Testis (tissue), 3 donors: ENCODE data around the gene OR2D3. TPM values are rescaled to one million over a fixed set of nuclear protein-coding genes. Genes with fewer than 3 reads are reported as not detected.
"Not testable (repeated sequence)": the region's sequence is repeated elsewhere in the genome, so short reads cannot be mapped to it uniquely, and the experiment has no call there.

Source experiments
- DNase-seq: peaks from one replicate; pipeline ENCODE4 v3.0.0-alpha.2; 2019
- H3K27ac ChIP-seq, 2 donors: fragments of 200-600 bp; sonication (generic); one replicate each; pipeline ENCODE4 v1.5.1; 2019
- H3K27me3 ChIP-seq: fragments of 200-600 bp; sonication (generic); one replicate; pipeline ENCODE4 v1.5.1; 2019
- H3K36me3 ChIP-seq: fragments of 200-600 bp; sonication (generic); one replicate; pipeline ENCODE4 v1.5.1; 2017; ENCODE audit warnings: low read depth; ENCODE audit errors: missing control alignments
- H3K4me1 ChIP-seq: fragments of 200-600 bp; sonication (generic); one replicate; pipeline ENCODE4 v1.5.1; 2019
- H3K4me3 ChIP-seq, 2 donors: fragments of 200-600 bp; sonication (generic); one replicate each; pipeline ENCODE4 v1.5.1; 2017 to 2019
- H3K9me3 ChIP-seq: fragments of 200-600 bp; sonication (generic); one replicate; pipeline ENCODE4 v1.5.1; 2017
- POLR2A ChIP-seq: fragments of 450-650 bp; IDR thresholded peaks from one replicate; pipeline ENCODE4 v1.6.1; 2017; ENCODE audit warnings: antibody characterized with exemption, mild to moderate bottlenecking, moderate library complexity
- WGBS, 2 donors: methylation state at CpG; one replicate each; pipeline ENCODE4 v1.1.5; 2018; 5-methylcytosine and 5-hydroxymethylcytosine counted together
- intact Hi-C: fragments of 100-400 bp; cut with DNase I; formaldehyde crosslinking; loops from one replicate; pipeline ENCODE4 v1.15.1; 2023; ENCODE audit warnings: low total_unique reads
- polyA plus RNA-seq: library from polyadenylated mRNA; stranded (reverse); fragments of 350-450 nt; fragmentation: Illumina TruSeq; extraction: RNeasy Lipid Tissue Mini Kit (QIAGEN cat#74804); gene quantifications from one replicate; pipeline ENCODE4 v1.2.3, GENCODE V29; 2014; ENCODE audit warnings: low read depth, low replicate concordance; ENCODE audit not compliant: insufficient read depth
- total RNA-seq, 2 donors: library from RNA; depleted of rRNA; stranded (reverse); fragments of >200 nt; gene quantifications; one replicate each; pipeline ENCODE4 v1.2.3, GENCODE V29; 2016
- TF ChIP-seq, protein P1 (sequence below), 3 experiments: fragments of 450-650 bp in 2 of 3; fragments of 200-600 bp in 1 of 3; sonication (generic) in 1 of 3; IDR thresholded peaks; one replicate each; pipeline ENCODE4 v1.5.1; 2016 to 2019; ENCODE audit warnings: antibody characterized with exemption in 3 of 3, mild to moderate bottlenecking in 2 of 3, moderate library complexity in 1 of 3

Gene OR2D3
- total and polyA plus RNA-seq, 3 donors from 2014 or later = not detected

DNA sequence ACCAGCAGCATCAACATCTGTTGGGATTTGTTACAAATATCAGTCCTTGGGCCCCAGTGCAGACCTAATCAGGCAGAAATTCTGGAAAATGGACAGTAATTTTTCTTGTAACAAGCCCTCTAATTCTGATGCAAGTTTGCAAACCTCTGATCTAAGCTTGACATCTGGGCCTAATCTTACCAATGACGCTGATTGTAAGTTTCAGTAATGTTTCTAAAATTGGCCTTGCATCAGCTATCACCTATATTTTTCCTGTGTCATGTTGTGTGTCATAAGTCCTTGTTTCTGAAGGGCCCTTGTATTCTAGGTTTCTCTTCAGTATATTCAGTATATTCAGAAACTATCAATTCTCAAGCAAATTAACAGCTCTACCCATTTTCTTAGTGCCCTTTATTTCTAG is 41.9 kb downstream of the OR2D3 start:
- DNase-seq = no peak
- Histone ChIP-seq H3K36me3 (no peaks in the 10 kb centered on the region), H3K27ac (no peak overlapping the region), H3K4me3 (no peak overlapping the region), H3K9me3 (no peaks in the 10 kb centered on the region), H3K27me3 (no peaks in the 10 kb centered on the region), H3K4me1 (no peaks in the 10 kb centered on the region)
- TF ChIP-seq, protein P1, sequence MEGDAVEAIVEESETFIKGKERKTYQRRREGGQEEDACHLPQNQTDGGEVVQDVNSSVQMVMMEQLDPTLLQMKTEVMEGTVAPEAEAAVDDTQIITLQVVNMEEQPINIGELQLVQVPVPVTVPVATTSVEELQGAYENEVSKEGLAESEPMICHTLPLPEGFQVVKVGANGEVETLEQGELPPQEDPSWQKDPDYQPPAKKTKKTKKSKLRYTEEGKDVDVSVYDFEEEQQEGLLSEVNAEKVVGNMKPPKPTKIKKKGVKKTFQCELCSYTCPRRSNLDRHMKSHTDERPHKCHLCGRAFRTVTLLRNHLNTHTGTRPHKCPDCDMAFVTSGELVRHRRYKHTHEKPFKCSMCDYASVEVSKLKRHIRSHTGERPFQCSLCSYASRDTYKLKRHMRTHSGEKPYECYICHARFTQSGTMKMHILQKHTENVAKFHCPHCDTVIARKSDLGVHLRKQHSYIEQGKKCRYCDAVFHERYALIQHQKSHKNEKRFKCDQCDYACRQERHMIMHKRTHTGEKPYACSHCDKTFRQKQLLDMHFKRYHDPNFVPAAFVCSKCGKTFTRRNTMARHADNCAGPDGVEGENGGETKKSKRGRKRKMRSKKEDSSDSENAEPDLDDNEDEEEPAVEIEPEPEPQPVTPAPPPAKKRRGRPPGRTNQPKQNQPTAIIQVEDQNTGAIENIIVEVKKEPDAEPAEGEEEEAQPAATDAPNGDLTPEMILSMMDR (IDR thresholded peaks at IDR 0.05) = no peak
- no peak for TF ChIP-seq POLR2A
- WGBS, 2 donors = 86 to 90% methylated on average over 1 of the region's 1 CpG
- intact Hi-C loops = no loop called here

- TF ChIP-seq, protein P1 (IDR thresholded peaks at IDR 0.05) = no peak
- TF ChIP-seq POLR2A = no peak
- H3K27ac ChIP-seq = no peak overlapping the region
Observed at GRCh38 chr11:6968816-6969215, 48.0 kb downstream of the OR2D3 start.

GRCh38 chr11:6969854-6970253 is 49.1 kb downstream of the OR2D3 start:
- 61 to 69% methylated on average over 4 of the region's 4 CpGs for WGBS, 2 donors
- H3K27me3 ChIP-seq, DNase-seq, H3K36me3 ChIP-seq, H3K4me1 ChIP-seq, H3K27ac ChIP-seq, intact Hi-C loops, H3K4me3 ChIP-seq, H3K9me3 ChIP-seq: not testable (repeated sequence)

More at GRCh38 chr11:6968816-6969215, 48.0 kb downstream of the OR2D3 start:
- Histone ChIP-seq H3K4me3 (no peak overlapping the region), H3K36me3 (no peaks in the 10 kb centered on the region), H3K27me3 (no peaks in the 10 kb centered on the region), H3K9me3 (no peaks in the 10 kb centered on the region), H3K4me1 (no peaks in the 10 kb centered on the region)
- no peak for DNase-seq
- WGBS, 2 donors = 86 to 100% methylated on average over 1 of the region's 1 CpG
- intact Hi-C loops = no loop called here

Other genes with a start within 250 kb of the OR2D3 start
- gene MRPL17, start 237.7 kb upstream of the OR2D3 start, total RNA-seq = 10 to 100 TPM; 21.0 to 22.7 TPM
- 49.5 TPM for gene MRPL17, start 237.7 kb upstream of the OR2D3 start, polyA plus RNA-seq
- gene OR2AG2, start 149.0 kb upstream of the OR2D3 start, total RNA-seq = 1 to 10 TPM; 1.8 to 2.8 TPM
- gene OR2AG2, start 149.0 kb upstream of the OR2D3 start, polyA plus RNA-seq = 0.30 TPM
- not detected for gene OR2AG1, start 138.0 kb upstream of the OR2D3 start, total RNA-seq
- not detected for gene OR2AG1, start 138.0 kb upstream of the OR2D3 start, polyA plus RNA-seq
- gene OR6A2, start 121.3 kb upstream of the OR2D3 start, total RNA-seq = 1 to 10 TPM; 2.2 to 2.6 TPM
- gene OR6A2, start 121.3 kb upstream of the OR2D3 start, polyA plus RNA-seq = not detected
- not detected for gene OR10A5, start 75.3 kb upstream of the OR2D3 start, total RNA-seq
- gene OR10A5, start 75.3 kb upstream of the OR2D3 start, polyA plus RNA-seq = not detected
- not detected for gene OR10A2, start 57.9 kb upstream of the OR2D3 start, total RNA-seq
- gene OR10A2, start 57.9 kb upstream of the OR2D3 start, polyA plus RNA-seq = not detected
- gene OR10A4, start 44.4 kb upstream of the OR2D3 start, total RNA-seq = not detected
- not detected for gene OR10A4, start 44.4 kb upstream of the OR2D3 start, polyA plus RNA-seq
- 1 to 10 TPM; 2.8 to 3.2 TPM for gene OR2D2, start 28.5 kb upstream of the OR2D3 start, total RNA-seq
- gene OR2D2, start 28.5 kb upstream of the OR2D3 start, polyA plus RNA-seq = not detected
- gene ZNF215, start 5.4 kb downstream of the OR2D3 start, total RNA-seq = 1 to 10 TPM; 4.2 to 4.5 TPM
- 2.7 TPM for gene ZNF215, start 5.4 kb downstream of the OR2D3 start, polyA plus RNA-seq
- gene ZNF214, start 99.3 kb downstream of the OR2D3 start, total RNA-seq = 1 to 10 TPM; 7.3 to 9.9 TPM
- gene ZNF214, start 99.3 kb downstream of the OR2D3 start, polyA plus RNA-seq = 8.2 TPM
- 1 to 10 TPM; 1.6 to 2.4 TPM for gene NLRP14, start 99.5 kb downstream of the OR2D3 start, total RNA-seq
- gene NLRP14, start 99.5 kb downstream of the OR2D3 start, polyA plus RNA-seq = 1.2 TPM
- 10 to 100 TPM; 58.2 to 79.4 TPM for gene RBMXL2, start 168.0 kb downstream of the OR2D3 start, total RNA-seq
- gene RBMXL2, start 168.0 kb downstream of the OR2D3 start, polyA plus RNA-seq = 103 TPM